Choroid plexus epithelial cell (primary cell): ENCODE results near the gene PGK1.
A peak's percentile ranks its signal among the peaks of the same experiment; 100 is the strongest.
"Not testable (repeated sequence)": the region's sequence is repeated elsewhere in the genome, so short reads cannot be mapped to it uniquely, and the experiment has no call there.

Experiments
- DNase-seq: peaks from one replicate; pipeline ENCODE4 v3.0.0-alpha.2; 2010; ENCODE audit warnings: low read depth
- H3K4me3 ChIP-seq: 2 replicates; pipeline ENCODE4 v1.5.1; 2011; ENCODE audit warnings: low read depth, mild to moderate bottlenecking, control low read depth, low read length, moderate library complexity
- TF ChIP-seq, protein P1 (sequence below): conservative IDR thresholded peaks from 2 replicates; pipeline ENCODE4 v1.5.1; 2011; ENCODE audit warnings: low read depth, mild to moderate bottlenecking, control low read depth, inconsistent platforms, low read length, moderate library complexity

The PGK1 gene

DNA sequence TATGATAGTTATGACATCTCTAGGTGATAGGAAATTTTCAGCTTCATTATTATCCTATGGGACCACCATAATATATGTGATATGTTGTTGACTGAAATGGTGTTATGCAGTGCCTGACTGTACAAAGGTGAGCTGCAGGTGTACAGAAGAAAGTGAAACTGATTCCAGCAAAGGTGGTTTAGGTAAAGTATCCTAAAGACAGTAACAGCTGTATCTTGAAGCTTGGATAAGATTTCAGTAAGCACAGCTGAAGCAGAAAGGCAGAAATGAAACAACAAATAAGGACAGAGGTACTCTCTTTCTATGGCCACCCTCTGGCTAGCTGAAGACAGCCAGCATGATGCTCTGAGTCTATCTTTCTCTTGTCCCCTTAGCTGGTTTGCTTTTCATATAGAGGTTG, 30.0 kb upstream of the PGK1 start:
- H3K4me3 ChIP-seq, result no peak overlapping the region
- TF ChIP-seq, protein P1, sequence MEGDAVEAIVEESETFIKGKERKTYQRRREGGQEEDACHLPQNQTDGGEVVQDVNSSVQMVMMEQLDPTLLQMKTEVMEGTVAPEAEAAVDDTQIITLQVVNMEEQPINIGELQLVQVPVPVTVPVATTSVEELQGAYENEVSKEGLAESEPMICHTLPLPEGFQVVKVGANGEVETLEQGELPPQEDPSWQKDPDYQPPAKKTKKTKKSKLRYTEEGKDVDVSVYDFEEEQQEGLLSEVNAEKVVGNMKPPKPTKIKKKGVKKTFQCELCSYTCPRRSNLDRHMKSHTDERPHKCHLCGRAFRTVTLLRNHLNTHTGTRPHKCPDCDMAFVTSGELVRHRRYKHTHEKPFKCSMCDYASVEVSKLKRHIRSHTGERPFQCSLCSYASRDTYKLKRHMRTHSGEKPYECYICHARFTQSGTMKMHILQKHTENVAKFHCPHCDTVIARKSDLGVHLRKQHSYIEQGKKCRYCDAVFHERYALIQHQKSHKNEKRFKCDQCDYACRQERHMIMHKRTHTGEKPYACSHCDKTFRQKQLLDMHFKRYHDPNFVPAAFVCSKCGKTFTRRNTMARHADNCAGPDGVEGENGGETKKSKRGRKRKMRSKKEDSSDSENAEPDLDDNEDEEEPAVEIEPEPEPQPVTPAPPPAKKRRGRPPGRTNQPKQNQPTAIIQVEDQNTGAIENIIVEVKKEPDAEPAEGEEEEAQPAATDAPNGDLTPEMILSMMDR, result no peak
- no peak for DNase-seq

- DNase-seq, result no peak
- TF ChIP-seq, protein P1, result no peak
- no peak overlapping the region for H3K4me3 ChIP-seq
Observed at GRCh38 chrX:78075787-78076389, 28.2 kb upstream of the PGK1 start.

- H3K4me3 ChIP-seq, DNase-seq: not testable (repeated sequence)
Observed at GRCh38 chrX:78081413-78081812, 22.6 kb upstream of the PGK1 start.

DNA sequence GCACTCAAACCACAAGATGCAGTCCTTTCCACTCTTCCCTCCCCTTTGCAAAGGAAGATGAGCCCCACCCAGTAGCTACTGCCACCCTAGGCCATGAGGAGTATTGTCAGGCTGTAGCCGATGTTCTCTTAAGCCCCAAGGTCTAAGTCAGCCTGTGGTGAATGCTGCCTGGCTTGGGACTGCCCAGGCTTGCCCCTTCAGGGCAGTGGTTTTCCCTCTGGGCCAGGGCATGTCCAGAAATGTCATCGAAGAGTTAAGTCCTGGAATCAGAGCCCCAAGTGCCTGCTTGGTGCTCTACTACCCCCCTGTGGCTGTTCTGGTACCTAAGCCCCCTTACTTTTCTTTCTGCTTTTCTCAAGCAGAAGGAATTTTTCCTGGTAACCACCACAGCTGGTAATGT, 11.8 kb upstream of the PGK1 start:
- DNase-seq, result peak; percentile 72

DNA sequence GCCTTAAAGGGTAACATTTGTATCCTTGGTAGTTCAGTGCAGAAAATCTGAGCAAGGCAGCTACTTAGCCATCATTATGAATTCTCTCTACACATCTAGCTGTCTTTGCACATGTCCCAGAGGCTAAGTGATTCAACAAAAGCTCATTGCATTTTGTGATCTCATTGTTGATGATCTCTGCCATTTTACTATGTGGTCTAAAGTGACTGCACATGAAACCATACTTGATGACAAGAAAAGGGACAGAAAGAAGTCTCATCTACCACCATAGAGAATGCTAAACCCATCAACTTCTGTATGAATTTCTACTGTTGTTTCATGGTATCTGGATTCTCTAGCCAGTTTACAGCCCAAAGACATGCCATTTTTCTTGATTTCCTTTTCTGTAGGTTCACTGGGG, 5.9 kb upstream of the PGK1 start:
- no peak for DNase-seq
- TF ChIP-seq, protein P1, result no peak
- no peak overlapping the region for H3K4me3 ChIP-seq

More for the DNA sequence above, 11.8 kb upstream of the PGK1 start:
- no peak overlapping the region for H3K4me3 ChIP-seq
- TF ChIP-seq, protein P1, result peak; percentile 74

GRCh38 chrX:78102091-78102490, 2.0 kb upstream of the PGK1 start:
- H3K4me3 ChIP-seq, result no peak overlapping the region
- DNase-seq, result peak; percentile 23

GRCh38 chrX:78103001-78103622, 936 bp upstream of the PGK1 start:
- peak overlapping the region; percentile 59 for H3K4me3 ChIP-seq
- TF ChIP-seq, protein P1, result no peak

More at GRCh38 chrX:78102091-78102490, 2.0 kb upstream of the PGK1 start:
- TF ChIP-seq, protein P1, result no peak

More at GRCh38 chrX:78103001-78103622, 936 bp upstream of the PGK1 start:
- no peak for DNase-seq
